ENCODE measurements around the gene CCDC184.

The CCDC184 gene

GRCh38 chr12:48177982-48178381 is 5.5 kb upstream of the CCDC184 start:
- DNase-seq (ENCODE audit: low read depth in 1 of 2, low spot score in 1 of 2), result no peak

GRCh38 chr12:48179466-48179865 is 4.0 kb upstream of the CCDC184 start:
- DNase-seq (ENCODE audit: low read depth in 1 of 2, low spot score in 1 of 2), result no peak

GRCh38 chr12:48180424-48180823 is 3.0 kb upstream of the CCDC184 start:
- DNase-seq (ENCODE audit: low read depth in 1 of 2, low spot score in 1 of 2), result no peak

GRCh38 chr12:48180857-48181495 is 2.5 kb upstream of the CCDC184 start:
- no peak for DNase-seq (ENCODE audit: low read depth in 1 of 2, low spot score in 1 of 2)

- DNase-seq (ENCODE audit: low read depth in 1 of 2, low spot score in 1 of 2), result no peak
Measured at GRCh38 chr12:48182631-48183030, 813 bp upstream of the CCDC184 start.

- no peak for DNase-seq (ENCODE audit: low read depth in 1 of 2, low spot score in 1 of 2)
Measured at GRCh38 chr12:48183876-48184548, 568 bp downstream of the CCDC184 start.

GRCh38 chr12:48184549-48184922 is 1.1 kb downstream of the CCDC184 start:
- no peak for DNase-seq (ENCODE audit: low read depth in 1 of 2, low spot score in 1 of 2)

GRCh38 chr12:48185181-48185919 is 1.9 kb downstream of the CCDC184 start:
- no peak for DNase-seq (ENCODE audit: low read depth in 1 of 2, low spot score in 1 of 2)

GRCh38 chr12:48187916-48188695 is 4.7 kb downstream of the CCDC184 start:
- no peak for DNase-seq (ENCODE audit: low read depth in 1 of 2, low spot score in 1 of 2)

- peak; percentile 44 to 71 for DNase-seq (ENCODE audit: low read depth in 1 of 2, low spot score in 1 of 2)
Measured at GRCh38 chr12:48189331-48190125, 6.1 kb downstream of the CCDC184 start.

GRCh38 chr12:48191096-48191495 is 7.7 kb downstream of the CCDC184 start:
- no peak for DNase-seq (ENCODE audit: low read depth in 1 of 2, low spot score in 1 of 2)

GRCh38 chr12:48192861-48193260 is 9.4 kb downstream of the CCDC184 start:
- no peak for DNase-seq (ENCODE audit: low read depth in 1 of 2, low spot score in 1 of 2)

GRCh38 chr12:48193623-48194022 is 10.2 kb downstream of the CCDC184 start:
- no peak for DNase-seq (ENCODE audit: low read depth in 1 of 2, low spot score in 1 of 2)

- DNase-seq (ENCODE audit: low read depth in 1 of 2, low spot score in 1 of 2), result no peak
Measured at GRCh38 chr12:48194799-48195201, 11.4 kb downstream of the CCDC184 start.

GRCh38 chr12:48197549-48197970 is 14.1 kb downstream of the CCDC184 start:
- DNase-seq (ENCODE audit: low read depth in 1 of 2, low spot score in 1 of 2), result no peak

GRCh38 chr12:48197971-48198671 is 14.7 kb downstream of the CCDC184 start:
- peak; percentile 74 to 91 for DNase-seq (ENCODE audit: low read depth in 1 of 2, low spot score in 1 of 2)

- no peak for DNase-seq (ENCODE audit: low read depth in 1 of 2, low spot score in 1 of 2)
Measured at GRCh38 chr12:48198672-48198971, 15.2 kb downstream of the CCDC184 start.

- no peak for DNase-seq (ENCODE audit: low read depth in 1 of 2, low spot score in 1 of 2)
Measured at GRCh38 chr12:48198985-48199384, 15.5 kb downstream of the CCDC184 start.

GRCh38 chr12:48199774-48200221 is 16.4 kb downstream of the CCDC184 start:
- DNase-seq (ENCODE audit: low read depth in 1 of 2, low spot score in 1 of 2), result no peak

GRCh38 chr12:48201091-48201490 is 17.6 kb downstream of the CCDC184 start:
- no peak for DNase-seq (ENCODE audit: low read depth in 1 of 2, low spot score in 1 of 2)

Measured in activated CD4-positive, alpha-beta T cell treated with anti-CD3 and anti-CD28 coated beads, Interleukin-2, amount 50 U/mL, for 24 hours (primary cell).